NT2/D1 (cell line): ENCODE data around the gene PSMD1.
A peak's percentile ranks its signal among the peaks of the same experiment; 100 is the strongest.
"Not testable (repeated sequence)": the region's sequence is repeated elsewhere in the genome, so short reads cannot be mapped to it uniquely, and the experiment has no call there.

Experiments
- DNase-seq: peaks from one replicate; pipeline ENCODE4 v3.0.0-alpha.2; 2011; ENCODE audit warnings: low read depth, low spot score
- H3K27me3 ChIP-seq: 2 replicates; pipeline ENCODE4 v1.6.0; 2011; ENCODE audit warnings: mild to moderate bottlenecking; ENCODE audit not compliant: insufficient read length, insufficient read depth
- H3K36me3 ChIP-seq: 2 replicates; pipeline ENCODE4 v1.6.1; 2011; ENCODE audit warnings: mild to moderate bottlenecking, low read length, mixed read lengths; ENCODE audit not compliant: insufficient read depth, insufficient read length
- H3K4me1 ChIP-seq: 2 replicates; pipeline ENCODE4 v1.5.1; 2011; ENCODE audit not compliant: insufficient read depth, insufficient read length
- H3K4me3 ChIP-seq: 2 replicates; pipeline ENCODE4 v1.5.1; 2011; ENCODE audit warnings: low read depth; ENCODE audit not compliant: insufficient read length
- H3K9ac ChIP-seq: 2 replicates; pipeline ENCODE4 v1.6.0; 2011; ENCODE audit warnings: low read depth; ENCODE audit not compliant: insufficient read length
- H3K9me3 ChIP-seq: 2 replicates; pipeline ENCODE4 v1.5.1; 2011; ENCODE audit warnings: mild to moderate bottlenecking, low read length; ENCODE audit not compliant: insufficient read depth
- SUZ12 ChIP-seq: IDR thresholded peaks from 2 replicates; pipeline ENCODE4 v1.6.1; 2011; ENCODE audit not compliant: insufficient read length, insufficient read depth; ENCODE audit errors: extremely low read depth
- YY1 ChIP-seq: IDR thresholded peaks from 2 replicates; pipeline ENCODE4 v1.6.1; 2011; ENCODE audit not compliant: insufficient read length, insufficient read depth
- ZNF274 ChIP-seq: IDR thresholded peaks from 2 replicates; pipeline ENCODE4 v1.6.1; 2011; ENCODE audit warnings: mild to moderate bottlenecking, low read depth, low read length

Gene PSMD1

GRCh38 chr2:231012463-231012862, 44.2 kb upstream of the PSMD1 start:
- Histone ChIP-seq H3K36me3 (no peaks in the 10 kb centered on the region), H3K27me3 (no peaks in the 10 kb centered on the region), H3K9me3 (no peaks in the 10 kb centered on the region), H3K4me1 (peaks cover 20% of the 10 kb centered on the region), H3K4me3 (no peak overlapping the region), H3K9ac (no peak overlapping the region)
- TF ChIP-seq SUZ12 (no peak), ZNF274 (no peak), YY1 (no peak)
- no peak for DNase-seq

- DNase-seq = no peak
- no peaks in the 10 kb centered on the region for H3K27me3 ChIP-seq
- TF ChIP-seq YY1 (no peak), SUZ12 (no peak), ZNF274 (no peak)
- H3K36me3 ChIP-seq = no peaks in the 10 kb centered on the region
- H3K9ac ChIP-seq = no peak overlapping the region
- peaks cover 14% of the 10 kb centered on the region for H3K4me1 ChIP-seq
- H3K4me3 ChIP-seq = no peak overlapping the region
- no peaks in the 10 kb centered on the region for H3K9me3 ChIP-seq
Observed at GRCh38 chr2:231013820-231014219, 42.8 kb upstream of the PSMD1 start.

GRCh38 chr2:231015478-231015877, 41.2 kb upstream of the PSMD1 start:
- TF ChIP-seq SUZ12 = no peak
- TF ChIP-seq YY1 = no peak
- TF ChIP-seq ZNF274 = no peak
- Histone ChIP-seq H3K36me3 (no peaks in the 10 kb centered on the region), H3K9ac (no peak overlapping the region), H3K9me3 (no peaks in the 10 kb centered on the region), H3K4me3 (no peak overlapping the region), H3K4me1 (peaks cover 14% of the 10 kb centered on the region), H3K27me3 (no peaks in the 10 kb centered on the region)
- peak; percentile 77 for DNase-seq

GRCh38 chr2:231015926-231016325, 40.7 kb upstream of the PSMD1 start:
- no peaks in the 10 kb centered on the region for H3K27me3 ChIP-seq
- no peak for TF ChIP-seq YY1
- no peak for TF ChIP-seq ZNF274
- no peak overlapping the region for H3K9ac ChIP-seq
- H3K4me1 ChIP-seq = peaks cover 14% of the 10 kb centered on the region
- no peak overlapping the region for H3K4me3 ChIP-seq
- DNase-seq = no peak
- H3K36me3 ChIP-seq = no peaks in the 10 kb centered on the region
- H3K9me3 ChIP-seq = no peaks in the 10 kb centered on the region

GRCh38 chr2:231016566-231017230, 40.0 kb upstream of the PSMD1 start:
- H3K9ac ChIP-seq = no peak overlapping the region
- no peaks in the 10 kb centered on the region for H3K27me3 ChIP-seq

GRCh38 chr2:231017231-231017598, 39.5 kb upstream of the PSMD1 start:
- Histone ChIP-seq H3K27me3 (no peaks in the 10 kb centered on the region), H3K9ac (no peak overlapping the region), H3K36me3 (no peaks in the 10 kb centered on the region), H3K4me1 (peaks cover 14% of the 10 kb centered on the region), H3K9me3 (no peaks in the 10 kb centered on the region), H3K4me3 (no peak overlapping the region)
- TF ChIP-seq ZNF274 = no peak
- no peak for DNase-seq

More at GRCh38 chr2:231016566-231017230, 40.0 kb upstream of the PSMD1 start:
- no peak overlapping the region for H3K4me3 ChIP-seq
- no peaks in the 10 kb centered on the region for H3K9me3 ChIP-seq
- H3K36me3 ChIP-seq = no peaks in the 10 kb centered on the region
- H3K4me1 ChIP-seq = peaks cover 14% of the 10 kb centered on the region
- DNase-seq = no peak
- TF ChIP-seq SUZ12 = no peak
- TF ChIP-seq YY1 = no peak
- TF ChIP-seq ZNF274 = no peak

GRCh38 chr2:231018184-231018583, 38.5 kb upstream of the PSMD1 start:
- H3K27me3 ChIP-seq = no peaks in the 10 kb centered on the region
- no peak overlapping the region for H3K9ac ChIP-seq
- TF ChIP-seq SUZ12 (no peak), YY1 (no peak), ZNF274 (no peak)

GRCh38 chr2:231025059-231025458, 31.6 kb upstream of the PSMD1 start:
- not testable (repeated sequence) for H3K4me1 ChIP-seq, H3K27me3 ChIP-seq, H3K9me3 ChIP-seq, H3K36me3 ChIP-seq, H3K9ac ChIP-seq, DNase-seq, H3K4me3 ChIP-seq

More at GRCh38 chr2:231018184-231018583, 38.5 kb upstream of the PSMD1 start:
- H3K4me3 ChIP-seq = no peak overlapping the region
- DNase-seq = no peak
- H3K9me3 ChIP-seq = no peaks in the 10 kb centered on the region
- H3K4me1 ChIP-seq = peaks cover 14% of the 10 kb centered on the region
- H3K36me3 ChIP-seq = no peaks in the 10 kb centered on the region
